Cardiac muscle cell (in vitro differentiated cells and primary cell): Measurements from ENCODE around the gene CDH2. TPM values are rescaled to one million over a fixed set of nuclear protein-coding genes. Genes with fewer than 3 reads are reported as not detected.

Experiments used
- DNase-seq, 2 donors: peaks; one replicate each; pipeline versions ENCODE4 v3.0.0 to v3.0.0-alpha.2; 2010 to 2017; ENCODE audit warnings: low read depth in 1 of 2, low spot score in 1 of 2
- H3K27ac ChIP-seq: fragments of 200-600 bp; sonication (generic); 2 replicates; pipeline ENCODE4 v1.5.1; 2016
- H3K27me3 ChIP-seq: fragments of 200-600 bp; sonication (generic); 2 replicates; pipeline ENCODE4 v1.6.0; 2016; ENCODE audit warnings: control low read depth
- H3K36me3 ChIP-seq: fragments of 200-600 bp; sonication (generic); 2 replicates; pipeline ENCODE4 v1.5.1; 2016; ENCODE audit warnings: control low read depth
- H3K4me1 ChIP-seq: fragments of 200-600 bp; sonication (generic); 2 replicates; pipeline ENCODE4 v1.8.1; 2017; ENCODE audit warnings: low read depth, mild to moderate bottlenecking, mixed run types
- H3K4me3 ChIP-seq: fragments of 200-600 bp; sonication (generic); 2 replicates; pipeline ENCODE4 v1.5.1; 2016; ENCODE audit warnings: mild to moderate bottlenecking
- H3K9me3 ChIP-seq: fragments of 200-600 bp; sonication (generic); 2 replicates; pipeline ENCODE4 v1.5.1; 2017; ENCODE audit warnings: low read depth, mild to moderate bottlenecking, control low read depth
- polyA plus RNA-seq: library from polyadenylated mRNA; unstranded; fragments of >200 nt; fragmentation: Nextera tagmentation; extraction: Ambion mirVana; gene quantifications from 2 replicates; pipeline ENCODE4 v1.2.1, GENCODE V29; 2016
- total RNA-seq: library from RNA; depleted of rRNA; stranded (reverse); fragments of >200 nt; gene quantifications from 2 replicates; pipeline ENCODE4 v1.2.3, GENCODE V29; 2016
- TF ChIP-seq, protein P1 (sequence below): IDR thresholded peaks from 2 replicates; pipeline ENCODE4 v1.5.1; 2012; ENCODE audit warnings: low read depth, mild to moderate bottlenecking, low read length

Gene CDH2
- total RNA-seq = 205 and 267 TPM in 2 replicates
- polyA plus RNA-seq = 324 and 381 TPM in 2 replicates

DNA sequence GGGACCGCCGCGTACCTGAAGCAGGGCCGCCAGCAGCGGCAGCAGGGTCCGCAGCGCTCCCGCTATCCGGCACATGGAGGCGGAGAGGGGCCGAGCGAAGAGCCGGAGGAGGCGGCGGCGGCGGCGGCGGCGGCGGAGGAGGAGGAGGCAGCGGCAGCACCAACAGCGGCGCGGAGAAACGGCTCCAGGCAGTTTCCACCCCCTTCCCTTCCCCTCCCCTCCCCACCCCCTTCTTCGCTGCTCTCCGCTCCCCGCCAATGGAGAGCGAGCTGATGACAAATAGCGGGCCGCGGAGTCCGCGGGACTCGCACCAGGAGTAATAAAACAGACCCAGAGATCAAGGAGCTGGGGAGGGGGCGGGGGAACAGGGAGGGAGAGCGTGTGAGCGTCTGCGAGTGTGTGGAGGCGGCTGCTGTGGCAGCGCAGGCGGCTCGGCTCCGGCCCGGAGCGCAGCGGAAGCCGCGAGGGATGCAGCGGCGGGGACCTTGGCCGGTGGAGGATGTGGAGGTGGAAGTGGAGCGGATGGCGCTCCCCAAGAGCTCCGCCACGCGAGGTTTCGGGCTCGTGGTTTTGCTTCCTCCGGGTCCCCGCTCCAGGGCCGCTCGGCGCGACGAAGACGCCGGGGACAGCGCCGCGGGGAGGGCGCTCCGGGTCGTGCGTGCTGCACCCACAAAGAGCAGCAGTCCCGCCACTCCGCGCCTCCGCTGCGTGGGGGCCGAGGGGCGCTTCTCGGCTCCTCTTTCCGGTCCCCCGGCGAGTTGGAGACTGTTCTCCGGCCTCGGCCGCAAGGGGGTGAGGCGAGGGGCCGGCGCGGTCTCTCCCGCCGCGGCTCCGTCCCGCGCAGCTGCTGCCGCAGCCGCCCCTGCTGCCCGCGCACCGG lies at the start of gene CDH2:
CDH2 (minus strand) TSS at position 183 of the 880 bp plus-strand sequence; CDS start at position 75, 108 bp downstream.
- Histone ChIP-seq H3K27ac (peak within 1 kb of the TSS; percentile 88), H3K36me3 (no peaks in the 10 kb centered on the region), H3K27me3 (no peaks in the 10 kb centered on the region), H3K4me1 (peaks cover 20% of the 10 kb centered on the region), H3K4me3 (peak within 1 kb of the TSS; percentile 91), H3K9me3 (no peaks in the 10 kb centered on the region)
- DNase-seq = peak; percentile 95 to 96
- TF ChIP-seq, protein P1, sequence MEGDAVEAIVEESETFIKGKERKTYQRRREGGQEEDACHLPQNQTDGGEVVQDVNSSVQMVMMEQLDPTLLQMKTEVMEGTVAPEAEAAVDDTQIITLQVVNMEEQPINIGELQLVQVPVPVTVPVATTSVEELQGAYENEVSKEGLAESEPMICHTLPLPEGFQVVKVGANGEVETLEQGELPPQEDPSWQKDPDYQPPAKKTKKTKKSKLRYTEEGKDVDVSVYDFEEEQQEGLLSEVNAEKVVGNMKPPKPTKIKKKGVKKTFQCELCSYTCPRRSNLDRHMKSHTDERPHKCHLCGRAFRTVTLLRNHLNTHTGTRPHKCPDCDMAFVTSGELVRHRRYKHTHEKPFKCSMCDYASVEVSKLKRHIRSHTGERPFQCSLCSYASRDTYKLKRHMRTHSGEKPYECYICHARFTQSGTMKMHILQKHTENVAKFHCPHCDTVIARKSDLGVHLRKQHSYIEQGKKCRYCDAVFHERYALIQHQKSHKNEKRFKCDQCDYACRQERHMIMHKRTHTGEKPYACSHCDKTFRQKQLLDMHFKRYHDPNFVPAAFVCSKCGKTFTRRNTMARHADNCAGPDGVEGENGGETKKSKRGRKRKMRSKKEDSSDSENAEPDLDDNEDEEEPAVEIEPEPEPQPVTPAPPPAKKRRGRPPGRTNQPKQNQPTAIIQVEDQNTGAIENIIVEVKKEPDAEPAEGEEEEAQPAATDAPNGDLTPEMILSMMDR = peak; percentile 19

DNA sequence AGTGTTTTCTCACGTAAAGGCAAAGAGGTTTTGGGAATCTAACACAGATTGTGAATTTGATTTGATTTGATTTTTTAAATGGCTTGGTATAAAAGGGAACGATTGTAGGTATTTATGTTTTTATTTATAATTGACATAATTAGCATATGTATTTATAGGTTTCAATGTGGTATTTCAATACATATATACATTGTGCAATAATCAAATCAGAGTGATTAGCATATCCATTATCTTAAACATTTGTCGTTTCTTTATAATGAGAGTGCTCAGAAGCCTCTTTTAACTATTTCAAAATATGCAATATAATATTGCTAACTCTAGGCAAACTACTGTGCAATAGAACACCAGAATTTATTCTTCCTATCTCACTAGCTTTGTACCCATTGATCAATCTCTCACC lies 35.1 kb upstream of the CDH2 start:
- no peak overlapping the region for H3K27ac ChIP-seq
- no peaks in the 10 kb centered on the region for H3K36me3 ChIP-seq
- H3K27me3 ChIP-seq = no peaks in the 10 kb centered on the region
- H3K4me3 ChIP-seq = no peak overlapping the region
- no peaks in the 10 kb centered on the region for H3K9me3 ChIP-seq
- H3K4me1 ChIP-seq = no peaks in the 10 kb centered on the region
- no peak for DNase-seq
- TF ChIP-seq, protein P1 = no peak

GRCh38 chr18:28208712-28209265 lies 31.9 kb upstream of the CDH2 start:
- Histone ChIP-seq H3K36me3 (no peaks in the 10 kb centered on the region), H3K4me3 (no peak overlapping the region), H3K9me3 (no peaks in the 10 kb centered on the region), H3K27ac (no peak overlapping the region), H3K27me3 (no peaks in the 10 kb centered on the region), H3K4me1 (no peaks in the 10 kb centered on the region)
- TF ChIP-seq, protein P1 = no peak
- DNase-seq = no peak

DNA sequence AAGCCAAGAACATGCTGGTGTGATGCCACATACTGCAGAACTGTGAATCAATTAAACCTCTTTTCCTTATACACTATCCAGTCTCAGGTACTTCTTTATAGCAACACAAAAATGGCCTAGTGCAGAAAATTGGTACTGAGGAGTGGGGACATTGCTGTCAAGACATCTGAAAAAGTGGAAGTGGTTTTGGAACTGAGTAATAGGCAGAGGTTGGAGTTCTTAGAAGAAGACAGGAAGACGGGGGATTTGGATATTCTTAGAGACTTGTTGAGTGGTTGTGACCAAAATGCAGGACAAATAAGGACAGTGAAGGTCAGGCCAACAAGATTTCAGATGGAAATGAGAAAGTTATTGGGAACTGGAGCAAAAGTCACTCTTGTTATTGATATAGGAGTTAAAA lies 31.3 kb upstream of the CDH2 start:
- no peaks in the 10 kb centered on the region for H3K27me3 ChIP-seq
- TF ChIP-seq, protein P1 = no peak
- no peak overlapping the region for H3K4me3 ChIP-seq
- no peak for DNase-seq
- H3K9me3 ChIP-seq = no peaks in the 10 kb centered on the region
- H3K27ac ChIP-seq = no peak overlapping the region
- no peaks in the 10 kb centered on the region for H3K36me3 ChIP-seq
- no peaks in the 10 kb centered on the region for H3K4me1 ChIP-seq

DNA sequence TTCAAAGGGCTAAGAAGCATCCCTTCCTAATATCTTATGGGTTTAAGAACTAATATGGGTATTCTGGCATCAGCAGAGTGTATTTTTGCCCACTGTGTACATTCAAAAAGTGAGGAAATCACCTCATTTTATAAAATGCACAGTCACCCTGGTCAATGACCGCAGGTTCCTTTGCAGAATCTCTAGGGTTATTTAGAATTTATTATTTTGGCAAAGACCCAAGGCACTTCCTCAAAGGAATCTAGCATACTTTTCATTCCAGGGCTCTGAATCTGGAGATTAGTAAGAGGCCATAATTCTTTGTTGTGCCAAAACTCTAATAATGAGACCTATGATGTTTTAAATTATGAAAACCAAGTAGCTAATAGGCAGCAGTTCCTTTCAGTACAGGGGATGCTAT lies 27.2 kb upstream of the CDH2 start:
- peak in 1 of 2 donors; percentile 93 for DNase-seq
- Histone ChIP-seq H3K36me3 (no peaks in the 10 kb centered on the region), H3K4me3 (no peak overlapping the region), H3K9me3 (no peaks in the 10 kb centered on the region), H3K27ac (no peak overlapping the region), H3K4me1 (no peaks in the 10 kb centered on the region), H3K27me3 (no peaks in the 10 kb centered on the region)
- TF ChIP-seq, protein P1 = no peak
